ENCODE results near the gene CCDC148. TPM values are rescaled to one million over a fixed set of nuclear protein-coding genes. Genes with fewer than 3 reads are reported as not detected.

CCDC148 gene
- polyA plus RNA-seq, 3 donors: not detected

- H2AFZ ChIP-seq (ENCODE audit: insufficient read depth, low read depth, low read length, poor library complexity, severe bottlenecking): no peak overlapping the region
- H3K4me1 Mint-ChIP-seq: no peaks in the 10 kb centered on the region
Measured at GRCh38 chr2:158432117-158432516, 24.4 kb downstream of the CCDC148 start.

DNA sequence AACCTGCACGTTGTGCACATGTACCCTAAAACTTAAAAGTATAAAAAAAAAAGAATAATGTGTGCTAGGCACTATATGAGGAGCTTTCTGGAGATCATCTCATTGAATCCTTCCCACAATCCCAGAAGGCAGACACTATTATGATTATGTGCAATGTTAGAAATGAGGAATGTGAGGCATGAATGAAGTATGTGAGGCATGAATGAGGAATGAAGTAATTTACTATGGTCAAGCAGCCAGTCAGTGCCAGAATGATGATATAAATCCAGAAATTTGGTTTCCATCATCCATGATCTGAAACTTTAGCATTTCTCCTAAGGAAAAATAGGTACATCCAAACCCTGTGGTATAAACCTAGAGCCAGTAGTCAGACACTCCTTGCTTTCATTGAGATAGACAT, 42.0 kb downstream of the CCDC148 start:
- Mint-ChIP-seq H3K9me3 (peaks cover 16 to 33% (median 27%) of the 10 kb centered on the region in 7 donors), H3K4me1 (no peaks in the 10 kb centered on the region), H3K36me3 (no peaks in the 10 kb centered on the region), H3K27me3 (ENCODE audit: low read depth in 3 of 3) (no peaks in the 10 kb centered on the region), H3K27ac (peak overlapping the region in 1 of 7 donors; percentile 13), H3K4me3 (no peak overlapping the region)
- no peaks in the 10 kb centered on the region for H3K4me1 ChIP-seq (ENCODE audit: control insufficient read depth in 1 of 2, insufficient read depth in 2 of 2, low read length in 2 of 2)
- no peak for TF ChIP-seq CTCF (IDR thresholded peaks at IDR 0.05)
- intact Hi-C loops (cut with micrococcal nuclease): no loop called here
- no peaks in the 10 kb centered on the region for H3K79me2 ChIP-seq (ENCODE audit: insufficient read depth, low read length)
- no peak overlapping the region for H3K27ac ChIP-seq (ENCODE audit: low read depth in 1 of 2, low read length in 2 of 2)
- H3K9ac ChIP-seq (ENCODE audit: insufficient read depth, low read length, poor library complexity, severe bottlenecking): no peak overlapping the region
- no peak for DNase-seq
- H3K27me3 ChIP-seq (ENCODE audit: control insufficient read depth in 2 of 2, insufficient read depth in 2 of 2, low read length in 2 of 2): no peaks in the 10 kb centered on the region
- no peak overlapping the region for H3K4me3 ChIP-seq (replicated peaks in 1 of 3; ENCODE audit: low read depth in 2 of 3, low read length in 3 of 3)
- H4K20me1 ChIP-seq (ENCODE audit: insufficient read depth, low read length): no peaks in the 10 kb centered on the region
- peaks cover 10 to 12% of the 10 kb centered on the region in 2 donors for H3K9me3 ChIP-seq (replicated peaks in 1 of 2; ENCODE audit: control insufficient read depth in 1 of 2, insufficient read depth in 1 of 2, low read length in 2 of 2)
- H2AFZ ChIP-seq (ENCODE audit: insufficient read depth, low read depth, low read length, poor library complexity, severe bottlenecking): no peak overlapping the region
- H3K4me2 ChIP-seq (replicated peaks; ENCODE audit: extremely low read depth, low read length, poor library complexity, severe bottlenecking): no peak overlapping the region
- no peaks in the 10 kb centered on the region for H3K36me3 ChIP-seq (replicated peaks in 1 of 2; ENCODE audit: control insufficient read depth in 1 of 2, insufficient read depth in 2 of 2, low read length in 2 of 2)
- WGBS (ENCODE audit: insufficient coverage): no CpG with 5 or more reads among the region's 1 CpG

More at GRCh38 chr2:158432117-158432516, 24.4 kb downstream of the CCDC148 start:
- Histone ChIP-seq H3K4me3 (replicated peaks in 1 of 3; ENCODE audit: low read depth in 2 of 3, low read length in 3 of 3) (no peak overlapping the region), H3K36me3 (replicated peaks in 1 of 2; ENCODE audit: control insufficient read depth in 1 of 2, insufficient read depth in 2 of 2, low read length in 2 of 2) (no peaks in the 10 kb centered on the region), H3K27ac (ENCODE audit: low read depth in 1 of 2, low read length in 2 of 2) (no peak overlapping the region), H3K9me3 (replicated peaks in 1 of 2; ENCODE audit: control insufficient read depth in 1 of 2, insufficient read depth in 1 of 2, low read length in 2 of 2) (peaks cover 6 to 18% of the 10 kb centered on the region in 2 donors), H3K9ac (ENCODE audit: insufficient read depth, low read length, poor library complexity, severe bottlenecking) (no peak overlapping the region), H3K27me3 (ENCODE audit: control insufficient read depth in 2 of 2, insufficient read depth in 2 of 2, low read length in 2 of 2) (no peaks in the 10 kb centered on the region), H3K4me2 (replicated peaks; ENCODE audit: extremely low read depth, low read length, poor library complexity, severe bottlenecking) (no peak overlapping the region), H3K4me1 (ENCODE audit: control insufficient read depth in 1 of 2, insufficient read depth in 2 of 2, low read length in 2 of 2) (no peaks in the 10 kb centered on the region), H3K79me2 (ENCODE audit: insufficient read depth, low read length) (no peaks in the 10 kb centered on the region), H4K20me1 (ENCODE audit: insufficient read depth, low read length) (no peaks in the 10 kb centered on the region)
- H3K27me3 Mint-ChIP-seq (ENCODE audit: low read depth in 3 of 3): peaks cover 0 to 4% (median 3%) of the 10 kb centered on the region in 3 donors
- no peak overlapping the region for H3K4me3 Mint-ChIP-seq
- no peaks in the 10 kb centered on the region for H3K36me3 Mint-ChIP-seq
- intact Hi-C loops (cut with micrococcal nuclease): no loop called here
- no peak for TF ChIP-seq CTCF (IDR thresholded peaks at IDR 0.05)
- peaks cover 11 to 33% (median 18%) of the 10 kb centered on the region in 7 donors for H3K9me3 Mint-ChIP-seq
- no peak overlapping the region for H3K27ac Mint-ChIP-seq
- DNase-seq: no peak
